Measurements from ENCODE around the gene PRPH.
"Not testable (repeated sequence)": the region's sequence is repeated elsewhere in the genome, so short reads cannot be mapped to it uniquely, and the experiment has no call there.

DNA sequence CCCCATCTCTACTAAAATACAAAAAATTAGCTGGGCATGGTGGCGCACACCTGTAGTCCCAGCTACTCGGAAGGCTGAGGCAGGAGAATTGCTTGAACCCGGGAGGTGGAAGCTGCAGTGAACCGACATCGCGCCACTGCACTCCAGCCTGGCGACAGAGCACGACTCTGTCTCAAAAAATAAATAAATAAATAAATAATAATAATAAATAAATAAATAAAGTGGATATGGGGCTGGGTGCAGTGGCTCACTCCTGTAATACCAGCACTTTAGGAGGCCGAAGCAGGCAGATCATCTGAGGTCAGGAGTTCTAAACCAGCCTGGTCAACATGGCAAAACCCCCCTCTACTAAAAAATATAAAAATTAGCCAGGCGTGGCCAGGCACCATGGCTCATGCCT lies 22.2 kb downstream of the PRPH start:
- not testable (repeated sequence) for TF ChIP-seq POLR2AphosphoS5 (IDR thresholded peaks at IDR 0.05; ENCODE audit: insufficient read depth in 1 of 2, low read depth in 1 of 2); POLR2A (IDR thresholded peaks at IDR 0.05)
- TF ChIP-seq, protein P1, sequence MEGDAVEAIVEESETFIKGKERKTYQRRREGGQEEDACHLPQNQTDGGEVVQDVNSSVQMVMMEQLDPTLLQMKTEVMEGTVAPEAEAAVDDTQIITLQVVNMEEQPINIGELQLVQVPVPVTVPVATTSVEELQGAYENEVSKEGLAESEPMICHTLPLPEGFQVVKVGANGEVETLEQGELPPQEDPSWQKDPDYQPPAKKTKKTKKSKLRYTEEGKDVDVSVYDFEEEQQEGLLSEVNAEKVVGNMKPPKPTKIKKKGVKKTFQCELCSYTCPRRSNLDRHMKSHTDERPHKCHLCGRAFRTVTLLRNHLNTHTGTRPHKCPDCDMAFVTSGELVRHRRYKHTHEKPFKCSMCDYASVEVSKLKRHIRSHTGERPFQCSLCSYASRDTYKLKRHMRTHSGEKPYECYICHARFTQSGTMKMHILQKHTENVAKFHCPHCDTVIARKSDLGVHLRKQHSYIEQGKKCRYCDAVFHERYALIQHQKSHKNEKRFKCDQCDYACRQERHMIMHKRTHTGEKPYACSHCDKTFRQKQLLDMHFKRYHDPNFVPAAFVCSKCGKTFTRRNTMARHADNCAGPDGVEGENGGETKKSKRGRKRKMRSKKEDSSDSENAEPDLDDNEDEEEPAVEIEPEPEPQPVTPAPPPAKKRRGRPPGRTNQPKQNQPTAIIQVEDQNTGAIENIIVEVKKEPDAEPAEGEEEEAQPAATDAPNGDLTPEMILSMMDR (IDR thresholded peaks at IDR 0.05): not testable (repeated sequence)

Measured in vagina (tissue), 2 donors.